HEK293 (cell line): ENCODE results near the gene KRTAP5-2.

ENCODE experiments used
- KLF9 ChIP-seq: fragments of 450-650 bp; formaldehyde crosslinking; IDR thresholded peaks from 2 replicates; pipeline ENCODE4 v1.5.1; 2016; ENCODE audit warnings: missing biosample characterization, missing genetic modification characterization, low read depth
- MZF1 ChIP-seq: fragments of 450-650 bp; formaldehyde crosslinking; IDR thresholded peaks from 2 replicates; pipeline ENCODE4 v1.5.1; 2017; ENCODE audit warnings: missing biosample characterization, missing genetic modification characterization, borderline replicate concordance
- TCF7L2 ChIP-seq: IDR thresholded peaks from 2 replicates; pipeline ENCODE4 v1.6.1; 2011; ENCODE audit warnings: low read depth, mild to moderate bottlenecking, inconsistent platforms, low read length, moderate library complexity, borderline replicate concordance
- ZBTB7A ChIP-seq: fragments of 450-650 bp; formaldehyde crosslinking; IDR thresholded peaks from 2 replicates; pipeline ENCODE4 v1.5.1; 2016; ENCODE audit warnings: low read depth, missing biosample characterization, missing genetic modification characterization
- ZBTB8A ChIP-seq: fragments of 450-650 bp; formaldehyde crosslinking; IDR thresholded peaks from 2 replicates; pipeline ENCODE4 v1.5.1; 2016; ENCODE audit warnings: missing biosample characterization, missing genetic modification characterization
- ZNF133 ChIP-seq: fragments of 450-650 bp; formaldehyde crosslinking; IDR thresholded peaks from 2 replicates; pipeline ENCODE4 v1.5.1; 2016; ENCODE audit warnings: missing biosample characterization, missing genetic modification characterization
- ZNF174 ChIP-seq: fragments of 450-650 bp; formaldehyde crosslinking; IDR thresholded peaks from 2 replicates; pipeline ENCODE4 v1.5.0; 2017; ENCODE audit warnings: missing biosample characterization, mild to moderate bottlenecking, missing genetic modification characterization
- ZNF37A ChIP-seq: fragments of 450-650 bp; IDR thresholded peaks from 2 replicates; pipeline ENCODE4 v1.5.1; 2018; ENCODE audit warnings: missing biosample characterization, missing genetic modification characterization
- ZNF530 ChIP-seq: fragments of 450-650 bp; formaldehyde crosslinking; IDR thresholded peaks from 2 replicates; pipeline ENCODE4 v1.5.1; 2016; ENCODE audit warnings: low read depth, missing biosample characterization, missing genetic modification characterization
- ZNF670 ChIP-seq: fragments of 450-650 bp; formaldehyde crosslinking; IDR thresholded peaks from 2 replicates; pipeline ENCODE4 v1.5.1; 2016; ENCODE audit warnings: missing biosample characterization, missing genetic modification characterization, low read depth
- ZNF843 ChIP-seq: fragments of 450-650 bp; formaldehyde crosslinking; IDR thresholded peaks from 2 replicates; pipeline ENCODE4 v1.5.1; 2016; ENCODE audit warnings: missing biosample characterization, missing genetic modification characterization
- TF ChIP-seq, protein P1 (sequence below): fragments of 450-650 bp; formaldehyde crosslinking; IDR thresholded peaks from 2 replicates; pipeline ENCODE4 v1.5.1; 2016; ENCODE audit warnings: missing biosample characterization, missing genetic modification characterization
- TF ChIP-seq, protein P2 (sequence below): fragments of 450-650 bp; formaldehyde crosslinking; IDR thresholded peaks from 2 replicates; pipeline ENCODE4 v1.5.1; 2016; ENCODE audit warnings: missing biosample characterization, missing genetic modification characterization

DNA sequence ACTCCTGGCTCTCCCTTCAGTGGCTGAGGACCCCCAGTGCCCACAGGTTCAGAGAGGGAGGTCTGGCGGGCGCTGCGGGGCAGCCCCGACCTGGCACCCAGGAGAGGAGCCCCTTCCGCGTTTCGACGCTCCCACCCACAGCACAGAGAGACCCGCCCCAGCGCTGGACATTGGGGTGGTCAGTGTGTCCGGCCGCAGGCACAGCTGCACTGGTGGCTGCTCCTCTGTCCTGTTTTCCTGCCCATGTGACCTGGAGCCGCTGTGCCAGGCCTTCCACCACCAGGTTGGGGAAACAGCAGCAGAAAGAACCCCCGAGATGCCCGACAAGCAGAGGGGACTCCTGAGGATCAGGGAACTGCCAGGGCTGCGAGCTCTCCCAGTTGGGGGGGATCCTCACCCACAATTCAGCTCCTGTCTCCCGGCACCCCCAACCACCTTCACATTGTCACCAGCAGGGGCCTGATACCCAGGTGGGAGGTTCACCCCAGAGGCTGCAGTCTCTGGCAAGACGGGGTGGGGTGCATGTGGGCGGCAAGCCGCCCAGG is 45.1 kb upstream of the KRTAP5-2 start:
- no peak for TF ChIP-seq ZNF133 (tag by site-specific recombination)
- TF ChIP-seq ZNF843 (tag by site-specific recombination), result no peak
- no peak for TF ChIP-seq ZNF530 (tag by site-specific recombination)
- TF ChIP-seq ZNF174 (tag by site-specific recombination), result no peak
- no peak for TF ChIP-seq TCF7L2
- TF ChIP-seq ZBTB7A (tag by site-specific recombination), result no peak
- no peak for TF ChIP-seq MZF1 (tag by site-specific recombination)
- TF ChIP-seq, protein P1, sequence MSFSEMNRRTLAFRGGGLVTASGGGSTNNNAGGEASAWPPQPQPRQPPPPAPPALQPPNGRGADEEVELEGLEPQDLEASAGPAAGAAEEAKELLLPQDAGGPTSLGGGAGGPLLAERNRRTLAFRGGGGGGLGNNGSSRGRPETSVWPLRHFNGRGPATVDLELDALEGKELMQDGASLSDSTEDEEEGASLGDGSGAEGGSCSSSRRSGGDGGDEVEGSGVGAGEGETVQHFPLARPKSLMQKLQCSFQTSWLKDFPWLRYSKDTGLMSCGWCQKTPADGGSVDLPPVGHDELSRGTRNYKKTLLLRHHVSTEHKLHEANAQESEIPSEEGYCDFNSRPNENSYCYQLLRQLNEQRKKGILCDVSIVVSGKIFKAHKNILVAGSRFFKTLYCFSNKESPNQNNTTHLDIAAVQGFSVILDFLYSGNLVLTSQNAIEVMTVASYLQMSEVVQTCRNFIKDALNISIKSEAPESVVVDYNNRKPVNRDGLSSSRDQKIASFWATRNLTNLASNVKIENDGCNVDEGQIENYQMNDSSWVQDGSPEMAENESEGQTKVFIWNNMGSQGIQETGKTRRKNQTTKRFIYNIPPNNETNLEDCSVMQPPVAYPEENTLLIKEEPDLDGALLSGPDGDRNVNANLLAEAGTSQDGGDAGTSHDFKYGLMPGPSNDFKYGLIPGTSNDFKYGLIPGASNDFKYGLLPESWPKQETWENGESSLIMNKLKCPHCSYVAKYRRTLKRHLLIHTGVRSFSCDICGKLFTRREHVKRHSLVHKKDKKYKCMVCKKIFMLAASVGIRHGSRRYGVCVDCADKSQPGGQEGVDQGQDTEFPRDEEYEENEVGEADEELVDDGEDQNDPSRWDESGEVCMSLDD (tag by site-specific recombination), result no peak
- TF ChIP-seq, protein P2, sequence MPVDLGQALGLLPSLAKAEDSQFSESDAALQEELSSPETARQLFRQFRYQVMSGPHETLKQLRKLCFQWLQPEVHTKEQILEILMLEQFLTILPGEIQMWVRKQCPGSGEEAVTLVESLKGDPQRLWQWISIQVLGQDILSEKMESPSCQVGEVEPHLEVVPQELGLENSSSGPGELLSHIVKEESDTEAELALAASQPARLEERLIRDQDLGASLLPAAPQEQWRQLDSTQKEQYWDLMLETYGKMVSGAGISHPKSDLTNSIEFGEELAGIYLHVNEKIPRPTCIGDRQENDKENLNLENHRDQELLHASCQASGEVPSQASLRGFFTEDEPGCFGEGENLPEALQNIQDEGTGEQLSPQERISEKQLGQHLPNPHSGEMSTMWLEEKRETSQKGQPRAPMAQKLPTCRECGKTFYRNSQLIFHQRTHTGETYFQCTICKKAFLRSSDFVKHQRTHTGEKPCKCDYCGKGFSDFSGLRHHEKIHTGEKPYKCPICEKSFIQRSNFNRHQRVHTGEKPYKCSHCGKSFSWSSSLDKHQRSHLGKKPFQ (tag by site-specific recombination), result no peak
- TF ChIP-seq KLF9 (tag by site-specific recombination), result no peak
- TF ChIP-seq ZNF37A (tag by site-specific recombination), result no peak
- no peak for TF ChIP-seq ZBTB8A (tag by site-specific recombination)
- TF ChIP-seq ZNF670, result no peak
